GM12878 (cell line): Measurements from ENCODE around the gene LDB2. TPM values are rescaled to one million over a fixed set of nuclear protein-coding genes. Genes with fewer than 3 reads are reported as not detected.

Experiments
- ATAC-seq: fragments of 200-7000 bp; cut with Tn5 transposase; 3 replicates; pipeline ENCODE4 v1.9.1; 2020; ENCODE audit warnings: mild to moderate bottlenecking, moderate library complexity
- BruUV-seq: library from RNA; stranded (reverse); fragments of 400-500 nt; replicated peaks from 2 replicates; lab custom pipeline; 2021; lab: Mats Ljungman, UMichigan
- CTCF ChIA-PET: fragments of 300-600 bp; sonication (Branson Sonifier 250); formaldehyde crosslinking; extraction: SDS; loops from one replicate; lab custom pipeline; 2021; ENCODE audit warnings: inconsistent platforms; lab: Yijun Ruan, JAX
- POLR2A ChIA-PET: fragments of 350-600 bp; formaldehyde crosslinking; extraction: SDS; loops from one replicate; lab custom pipeline; 2021; ENCODE audit warnings: inconsistent platforms; lab: Charles Lee
- RAD21 ChIA-PET: fragments of 300-600 bp; sonication (Branson Sonifier 250); formaldehyde crosslinking; loops from one replicate; lab custom pipeline; 2023; ENCODE audit warnings: antibody characterized with exemption; ENCODE audit not compliant: unreplicated experiment; lab: Charles Lee
- SMC1A ChIA-PET: fragments of 300-600 bp; sonication (Branson Sonifier 250); formaldehyde crosslinking; loops from one replicate; lab custom pipeline; 2023; ENCODE audit not compliant: unreplicated experiment, uncharacterized antibody; lab: Charles Lee
- DNase-seq: peaks from one replicate; pipeline ENCODE4 v3.0.0-alpha.2; 2011; ENCODE audit warnings: low read depth, low spot score
- FAIRE-seq: peaks from 3 replicates; lab custom pipeline; 2011; peaks lifted over from hg19 to GRCh38; lab: Jason Lieb, UNC
- H2AFZ ChIP-seq: 2 replicates; pipeline ENCODE4 v1.6.0; 2011; ENCODE audit warnings: low read depth, low read length, control low read depth; ENCODE audit not compliant: control insufficient read depth
- H3K27ac ChIP-seq: 2 replicates; pipeline ENCODE4 v1.5.1; 2011; ENCODE audit warnings: control low read depth; ENCODE audit not compliant: control insufficient read depth, insufficient read depth
- H3K27me3 ChIP-seq, 2 experiments: replicated peaks in 1 of 2; 2 replicates each; pipeline versions ENCODE4 v1.6.0 to v1.6.1; 2011; ENCODE audit warnings: low read length in 1 of 2; ENCODE audit not compliant: control insufficient read depth in 2 of 2, insufficient read depth in 2 of 2
- H3K36me3 ChIP-seq, 2 experiments: 2 replicates each; pipeline ENCODE4 v1.5.1; 2011; ENCODE audit warnings: low read length in 1 of 2; ENCODE audit not compliant: control insufficient read depth in 2 of 2, insufficient read depth in 2 of 2
- H3K4me1 ChIP-seq: 2 replicates; pipeline ENCODE4 v1.6.1; 2011; ENCODE audit warnings: mild to moderate bottlenecking, low read length, moderate library complexity, mixed read lengths; ENCODE audit not compliant: control insufficient read depth, insufficient read depth
- H3K4me2 ChIP-seq: 2 replicates; pipeline ENCODE4 v1.6.0; 2011; ENCODE audit warnings: control low read depth; ENCODE audit not compliant: control insufficient read depth, insufficient read depth
- H3K4me3 ChIP-seq: fragments of 200-600 bp; sonication (generic); 2 replicates; pipeline ENCODE4 v1.5.1; 2016
- H3K79me2 ChIP-seq: 2 replicates; pipeline ENCODE4 v1.6.0; 2011; ENCODE audit warnings: low read length; ENCODE audit not compliant: control insufficient read depth, insufficient read depth
- H3K9ac ChIP-seq: 2 replicates; pipeline ENCODE4 v1.8.0; 2011; ENCODE audit warnings: low read length, control low read depth, mixed read lengths; ENCODE audit not compliant: control insufficient read depth, insufficient read depth
- H3K9me3 ChIP-seq: replicated peaks from 3 replicates; pipeline ENCODE4 v1.5.1; 2011; ENCODE audit warnings: mild to moderate bottlenecking, low read length; ENCODE audit not compliant: control insufficient read depth, insufficient read depth
- H4K20me1 ChIP-seq: 2 replicates; pipeline ENCODE4 v1.6.0; 2011; ENCODE audit not compliant: control insufficient read depth, insufficient read depth
- ESRRA ChIP-seq: IDR thresholded peaks from 2 replicates; pipeline ENCODE4 v1.6.1; 2012; ENCODE audit warnings: mild to moderate bottlenecking, low read length, improper control_type of control experiment
- FOS ChIP-seq: IDR thresholded peaks from 3 replicates; pipeline ENCODE4 v1.6.1; 2011; ENCODE audit warnings: borderline replicate concordance; ENCODE audit not compliant: insufficient read length; ENCODE audit errors: extremely low read depth
- FOXK2 ChIP-seq: fragments of 450-650 bp; IDR thresholded peaks from 2 replicates; pipeline ENCODE4 v1.6.1; 2017; ENCODE audit warnings: mild to moderate bottlenecking, moderate library complexity
- HDGF ChIP-seq: fragments of 450-650 bp; IDR thresholded peaks from 2 replicates; pipeline ENCODE4 v1.6.1; 2016; ENCODE audit warnings: antibody characterized with exemption
- MYC ChIP-seq: IDR thresholded peaks from 2 replicates; pipeline ENCODE4 v1.6.1; 2011; ENCODE audit warnings: mild to moderate bottlenecking, low read length, moderate library complexity, inconsistent platforms; ENCODE audit not compliant: insufficient read depth, insufficient replicate concordance, insufficient read length, severe bottlenecking
- POLR2AphosphoS2 ChIP-seq: IDR thresholded peaks from 2 replicates; pipeline ENCODE4 v1.6.1; 2011; ENCODE audit warnings: low read depth, mild to moderate bottlenecking, low read length, improper control_type of control experiment, moderate library complexity
- RBBP5 ChIP-seq: fragments of 200-600 bp; sonication (generic); conservative IDR thresholded peaks from 2 replicates; pipeline ENCODE4 v1.6.1; 2016
- SIN3A ChIP-seq: IDR thresholded peaks from 2 replicates; pipeline ENCODE4 v1.6.1; 2012; ENCODE audit warnings: low read depth, low read length, improper control_type of control experiment
- TCF3 ChIP-seq: IDR thresholded peaks from 2 replicates; pipeline ENCODE4 v1.6.1; 2012; ENCODE audit warnings: low read depth, mild to moderate bottlenecking, low read length, borderline replicate concordance; ENCODE audit not compliant: insufficient read depth
- ZNF24 ChIP-seq: fragments of 450-650 bp; IDR thresholded peaks from 2 replicates; pipeline ENCODE4 v1.6.1; 2017; ENCODE audit warnings: antibody characterized with exemption, mild to moderate bottlenecking
- ZNF384 ChIP-seq: IDR thresholded peaks from 2 replicates; pipeline ENCODE4 v1.6.1; 2012; ENCODE audit warnings: low read depth, mild to moderate bottlenecking, low read length, improper control_type of control experiment, borderline replicate concordance
- WGBS: methylation state at CpG from one replicate; pipeline ENCODE4 v1.1.6; 2016; ENCODE audit warnings: low lambda C conversion rate; ENCODE audit not compliant: insufficient replicate concordance, insufficient coverage; ENCODE audit errors: missing lambda C conversion rate; 5-methylcytosine and 5-hydroxymethylcytosine counted together
- in situ Hi-C: fragments of 300-500 bp; cut with MboI; formaldehyde crosslinking; loops from 9 replicates; pipeline ENCODE4 v1.14.3; 2018; ENCODE audit warnings: mixed read lengths
- intact Hi-C: fragments of 100-400 bp; cut with micrococcal nuclease; formaldehyde crosslinking; loops from one replicate; pipeline ENCODE4 v1.14.2; 2022; ENCODE audit not compliant: unreplicated experiment
- polyA plus RNA-seq, 11 experiments: library from polyadenylated mRNA; depleted of rRNA in 4 of 11; unstranded in 6 of 11; stranded (reverse) in 5 of 11; fragments of >200 nt; fragmentation: Nextera tagmentation in 4 of 11; fragmentation: Illumina TruSeq in 1 of 11; extraction: Ambion mirVana in 4 of 11; extraction: Trizol in 1 of 11; gene quantifications; 1 replicate in 1 of 11; 2 replicates in 10 of 11; pipeline versions ENCODE4 v1.2.1 to v1.2.3, GENCODE V29; 2011 to 2016; ENCODE audit warnings: inconsistent platforms in 2 of 11, missing spikeins in 2 of 11, low read depth in 1 of 11
- total RNA-seq, 4 experiments: library from RNA; depleted of rRNA in 3 of 4; stranded (reverse); fragments of >200 nt in 3 of 4; fragmentation: Illumina TruSeq in 1 of 4; extraction: Trizol in 1 of 4; gene quantifications; 2 replicates each; pipeline versions ENCODE4 v1.2.1 to v1.2.3, GENCODE V29; 2013 to 2021
- TF ChIP-seq, protein P1 (sequence below): fragments of 450-650 bp; IDR thresholded peaks from 2 replicates; pipeline ENCODE4 v1.6.1; 2017; ENCODE audit warnings: mild to moderate bottlenecking
- TF ChIP-seq, protein P2 (sequence below): fragments of 450-650 bp; IDR thresholded peaks from 2 replicates; pipeline ENCODE4 v1.6.1; 2016; ENCODE audit warnings: mild to moderate bottlenecking
- TF ChIP-seq, protein P3 (sequence below): fragments of 450-650 bp; formaldehyde crosslinking; IDR thresholded peaks from 2 replicates; pipeline ENCODE4 v1.4.0; 2020; ENCODE audit warnings: mild to moderate bottlenecking, moderate library complexity
- TF ChIP-seq, protein P4 (sequence below): fragments of 150-350 bp; IDR thresholded peaks from 2 replicates; pipeline ENCODE4 v1.6.1; 2014; ENCODE audit warnings: mild to moderate bottlenecking, low read depth, low read length

Gene LDB2
- total and polyA plus RNA-seq, 10 of the 15 experiments (the other 5 are each of a cell fraction or from before 2014, with no cell fraction given), result 0.15 TPM; not detected in 9

DNA sequence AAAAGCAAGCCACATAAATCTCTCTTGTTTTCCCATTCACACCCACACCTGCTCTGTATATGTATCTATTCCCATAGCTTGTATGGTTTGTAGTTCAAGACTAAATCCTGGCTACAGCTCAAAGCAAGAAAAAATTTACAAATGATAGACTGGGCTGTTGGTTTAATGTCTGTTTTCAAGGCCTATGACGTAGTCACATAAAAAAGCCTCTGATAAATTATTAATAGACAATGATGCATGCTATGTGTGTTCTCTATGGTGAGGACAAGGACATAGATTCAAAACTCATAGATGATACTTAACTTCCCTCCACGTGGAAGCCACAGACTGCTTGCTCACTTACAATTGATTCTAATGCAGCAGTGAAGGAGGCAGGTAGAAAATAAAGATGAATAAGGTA lies 194.0 kb downstream of the LDB2 start:
- Histone ChIP-seq H3K36me3 (no peaks in the 10 kb centered on the region), H3K27me3 (no peaks in the 10 kb centered on the region), H2AFZ (no peak overlapping the region), H3K4me1 (no peaks in the 10 kb centered on the region), H3K9ac (no peak overlapping the region), H3K79me2 (no peaks in the 10 kb centered on the region), H3K9me3 (no peaks in the 10 kb centered on the region), H3K4me2 (no peak overlapping the region), H3K27ac (no peak overlapping the region), H4K20me1 (no peaks in the 10 kb centered on the region), H3K4me3 (no peak overlapping the region)
- BruUV-seq, result no TSS peak
- in situ Hi-C loops (no loop called here), intact Hi-C loops (no loop called here)
- ATAC-seq (no peak), DNase-seq (no peak), FAIRE-seq (no peak)
- POLR2A ChIA-PET, result no interaction called here
- RAD21 ChIA-PET, result no interaction called here
- CTCF ChIA-PET, result no interaction called here
- SMC1A ChIA-PET, result no interaction called here
- 0% methylated on average over 2 of the region's 2 CpGs for WGBS
- no peak for TF ChIP-seq FOXK2
- no peak for TF ChIP-seq FOS
- TF ChIP-seq, protein P1, sequence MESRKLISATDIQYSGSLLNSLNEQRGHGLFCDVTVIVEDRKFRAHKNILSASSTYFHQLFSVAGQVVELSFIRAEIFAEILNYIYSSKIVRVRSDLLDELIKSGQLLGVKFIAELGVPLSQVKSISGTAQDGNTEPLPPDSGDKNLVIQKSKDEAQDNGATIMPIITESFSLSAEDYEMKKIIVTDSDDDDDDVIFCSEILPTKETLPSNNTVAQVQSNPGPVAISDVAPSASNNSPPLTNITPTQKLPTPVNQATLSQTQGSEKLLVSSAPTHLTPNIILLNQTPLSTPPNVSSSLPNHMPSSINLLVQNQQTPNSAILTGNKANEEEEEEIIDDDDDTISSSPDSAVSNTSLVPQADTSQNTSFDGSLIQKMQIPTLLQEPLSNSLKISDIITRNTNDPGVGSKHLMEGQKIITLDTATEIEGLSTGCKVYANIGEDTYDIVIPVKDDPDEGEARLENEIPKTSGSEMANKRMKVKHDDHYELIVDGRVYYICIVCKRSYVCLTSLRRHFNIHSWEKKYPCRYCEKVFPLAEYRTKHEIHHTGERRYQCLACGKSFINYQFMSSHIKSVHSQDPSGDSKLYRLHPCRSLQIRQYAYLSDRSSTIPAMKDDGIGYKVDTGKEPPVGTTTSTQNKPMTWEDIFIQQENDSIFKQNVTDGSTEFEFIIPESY, result no peak
- no peak for TF ChIP-seq ZNF384
- no peak for TF ChIP-seq MYC
- TF ChIP-seq, protein P2, sequence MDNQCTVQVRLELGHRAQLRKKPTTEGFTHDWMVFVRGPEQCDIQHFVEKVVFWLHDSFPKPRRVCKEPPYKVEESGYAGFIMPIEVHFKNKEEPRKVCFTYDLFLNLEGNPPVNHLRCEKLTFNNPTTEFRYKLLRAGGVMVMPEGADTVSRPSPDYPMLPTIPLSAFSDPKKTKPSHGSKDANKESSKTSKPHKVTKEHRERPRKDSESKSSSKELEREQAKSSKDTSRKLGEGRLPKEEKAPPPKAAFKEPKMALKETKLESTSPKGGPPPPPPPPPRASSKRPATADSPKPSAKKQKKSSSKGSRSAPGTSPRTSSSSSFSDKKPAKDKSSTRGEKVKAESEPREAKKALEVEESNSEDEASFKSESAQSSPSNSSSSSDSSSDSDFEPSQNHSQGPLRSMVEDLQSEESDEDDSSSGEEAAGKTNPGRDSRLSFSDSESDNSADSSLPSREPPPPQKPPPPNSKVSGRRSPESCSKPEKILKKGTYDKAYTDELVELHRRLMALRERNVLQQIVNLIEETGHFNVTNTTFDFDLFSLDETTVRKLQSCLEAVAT, result no peak
- no peak for TF ChIP-seq POLR2AphosphoS2
- TF ChIP-seq SIN3A, result no peak
- TF ChIP-seq, protein P3, sequence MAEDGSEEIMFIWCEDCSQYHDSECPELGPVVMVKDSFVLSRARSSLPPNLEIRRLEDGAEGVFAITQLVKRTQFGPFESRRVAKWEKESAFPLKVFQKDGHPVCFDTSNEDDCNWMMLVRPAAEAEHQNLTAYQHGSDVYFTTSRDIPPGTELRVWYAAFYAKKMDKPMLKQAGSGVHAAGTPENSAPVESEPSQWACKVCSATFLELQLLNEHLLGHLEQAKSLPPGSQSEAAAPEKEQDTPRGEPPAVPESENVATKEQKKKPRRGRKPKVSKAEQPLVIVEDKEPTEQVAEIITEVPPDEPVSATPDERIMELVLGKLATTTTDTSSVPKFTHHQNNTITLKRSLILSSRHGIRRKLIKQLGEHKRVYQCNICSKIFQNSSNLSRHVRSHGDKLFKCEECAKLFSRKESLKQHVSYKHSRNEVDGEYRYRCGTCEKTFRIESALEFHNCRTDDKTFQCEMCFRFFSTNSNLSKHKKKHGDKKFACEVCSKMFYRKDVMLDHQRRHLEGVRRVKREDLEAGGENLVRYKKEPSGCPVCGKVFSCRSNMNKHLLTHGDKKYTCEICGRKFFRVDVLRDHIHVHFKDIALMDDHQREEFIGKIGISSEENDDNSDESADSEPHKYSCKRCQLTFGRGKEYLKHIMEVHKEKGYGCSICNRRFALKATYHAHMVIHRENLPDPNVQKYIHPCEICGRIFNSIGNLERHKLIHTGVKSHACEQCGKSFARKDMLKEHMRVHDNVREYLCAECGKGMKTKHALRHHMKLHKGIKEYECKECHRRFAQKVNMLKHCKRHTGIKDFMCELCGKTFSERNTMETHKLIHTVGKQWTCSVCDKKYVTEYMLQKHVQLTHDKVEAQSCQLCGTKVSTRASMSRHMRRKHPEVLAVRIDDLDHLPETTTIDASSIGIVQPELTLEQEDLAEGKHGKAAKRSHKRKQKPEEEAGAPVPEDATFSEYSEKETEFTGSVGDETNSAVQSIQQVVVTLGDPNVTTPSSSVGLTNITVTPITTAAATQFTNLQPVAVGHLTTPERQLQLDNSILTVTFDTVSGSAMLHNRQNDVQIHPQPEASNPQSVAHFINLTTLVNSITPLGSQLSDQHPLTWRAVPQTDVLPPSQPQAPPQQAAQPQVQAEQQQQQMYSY (CRISPR knock-in tag), result no peak
- TF ChIP-seq ESRRA, result no peak
- TF ChIP-seq HDGF, result no peak
- TF ChIP-seq RBBP5, result no peak
- no peak for TF ChIP-seq TCF3
- TF ChIP-seq, protein P4, sequence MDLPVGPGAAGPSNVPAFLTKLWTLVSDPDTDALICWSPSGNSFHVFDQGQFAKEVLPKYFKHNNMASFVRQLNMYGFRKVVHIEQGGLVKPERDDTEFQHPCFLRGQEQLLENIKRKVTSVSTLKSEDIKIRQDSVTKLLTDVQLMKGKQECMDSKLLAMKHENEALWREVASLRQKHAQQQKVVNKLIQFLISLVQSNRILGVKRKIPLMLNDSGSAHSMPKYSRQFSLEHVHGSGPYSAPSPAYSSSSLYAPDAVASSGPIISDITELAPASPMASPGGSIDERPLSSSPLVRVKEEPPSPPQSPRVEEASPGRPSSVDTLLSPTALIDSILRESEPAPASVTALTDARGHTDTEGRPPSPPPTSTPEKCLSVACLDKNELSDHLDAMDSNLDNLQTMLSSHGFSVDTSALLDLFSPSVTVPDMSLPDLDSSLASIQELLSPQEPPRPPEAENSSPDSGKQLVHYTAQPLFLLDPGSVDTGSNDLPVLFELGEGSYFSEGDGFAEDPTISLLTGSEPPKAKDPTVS, result no peak
- no peak for TF ChIP-seq ZNF24
